Ishikawa (cell line): ENCODE measurements around the gene KRT28.

Source experiments
- CEBPB ChIP-seq: IDR thresholded peaks from 2 replicates; pipeline ENCODE4 v1.6.1; 2012
- CREB1 ChIP-seq: IDR thresholded peaks from 2 replicates; pipeline ENCODE4 v1.6.1; 2012; ENCODE audit warnings: low read depth
- EP300 ChIP-seq: IDR thresholded peaks from 2 replicates; pipeline ENCODE4 v1.6.1; 2012; ENCODE audit warnings: borderline replicate concordance
- FOXM1 ChIP-seq: IDR thresholded peaks from 2 replicates; pipeline ENCODE4 v1.6.1; 2012; ENCODE audit warnings: low read depth, borderline replicate concordance
- NFIC ChIP-seq: IDR thresholded peaks from 2 replicates; pipeline ENCODE4 v1.6.1; 2012
- RAD21 ChIP-seq: IDR thresholded peaks from 2 replicates; pipeline ENCODE4 v1.6.1; 2012; ENCODE audit warnings: low read depth
- TAF1 ChIP-seq: IDR thresholded peaks from 2 replicates; pipeline ENCODE4 v1.6.1; 2012; ENCODE audit warnings: low read depth, mild to moderate bottlenecking
- TCF12 ChIP-seq: IDR thresholded peaks from 2 replicates; pipeline ENCODE4 v1.6.1; 2012; ENCODE audit warnings: low read depth
- YY1 ChIP-seq: IDR thresholded peaks from 2 replicates; pipeline ENCODE4 v1.6.1; 2012; ENCODE audit warnings: low read depth
- TF ChIP-seq, protein P1 (sequence below): IDR thresholded peaks from 2 replicates; pipeline ENCODE4 v1.6.1; 2012

DNA sequence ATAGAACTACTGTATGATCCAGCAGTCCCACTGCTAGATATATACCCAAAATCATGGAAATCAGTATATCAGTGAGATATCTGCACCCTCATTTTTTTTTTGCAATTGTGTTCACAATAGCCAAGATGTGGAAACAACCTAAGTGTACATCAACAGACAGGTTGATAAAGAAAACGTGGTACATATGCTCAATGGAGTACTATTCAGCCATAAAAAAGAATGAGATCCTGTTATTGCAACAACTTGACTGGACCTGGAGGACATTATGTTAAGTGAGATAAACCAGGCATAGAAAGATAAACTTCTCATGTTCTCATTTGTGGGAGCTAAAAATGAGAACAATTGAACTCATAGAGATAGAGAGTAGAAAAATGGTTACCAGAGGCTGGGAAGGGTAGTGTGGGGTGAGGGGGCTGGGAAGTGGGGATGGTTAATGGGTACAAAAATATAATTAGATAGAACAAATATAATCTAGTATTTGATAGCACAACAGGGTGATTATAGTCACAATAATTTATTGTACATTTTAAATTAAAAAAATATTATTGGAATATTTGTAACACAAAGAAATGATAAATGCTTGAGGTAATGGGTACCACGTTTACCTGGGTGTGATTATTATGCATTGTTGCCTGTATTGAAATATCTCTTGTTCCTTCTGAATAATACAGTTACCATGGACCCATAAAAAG lies 30.5 kb upstream of the KRT28 start:
- TF ChIP-seq YY1 (no peak), FOXM1 (no peak), TAF1 (no peak), CEBPB (no peak), NFIC (no peak), EP300 (no peak), CREB1 (no peak), RAD21 (no peak), TCF12 (no peak)
- TF ChIP-seq, protein P1, sequence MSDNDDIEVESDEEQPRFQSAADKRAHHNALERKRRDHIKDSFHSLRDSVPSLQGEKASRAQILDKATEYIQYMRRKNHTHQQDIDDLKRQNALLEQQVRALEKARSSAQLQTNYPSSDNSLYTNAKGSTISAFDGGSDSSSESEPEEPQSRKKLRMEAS: no peak
